Transverse colon (tissue), 4 donors: ENCODE data around the gene ZNF823.

Experiments
- CTCF ChIP-seq, 5 experiments: fragments of 200-600 bp in 3 of 5; fragments of 450-650 bp in 2 of 5; sonication (generic) in 3 of 5; IDR thresholded peaks; 1 replicate in 2 of 5; 2 replicates in 3 of 5; pipeline ENCODE4 v1.5.1; 2016 to 2017; ENCODE audit warnings: antibody characterized with exemption in 5 of 5, inconsistent platforms in 3 of 5, mild to moderate bottlenecking in 2 of 5, moderate library complexity in 1 of 5
- EP300 ChIP-seq: sonication (generic); formaldehyde crosslinking; IDR thresholded peaks from one replicate; pipeline ENCODE4 v1.6.1; 2017; ENCODE audit warnings: antibody characterized with exemption, low read depth
- POLR2A ChIP-seq: fragments of 450-650 bp; IDR thresholded peaks from one replicate; pipeline ENCODE4 v1.6.1; 2016; ENCODE audit warnings: antibody characterized with exemption, mild to moderate bottlenecking, moderate library complexity
- POLR2AphosphoS5 ChIP-seq, 3 donors: sonication (generic); formaldehyde crosslinking; IDR thresholded peaks; one replicate each; pipeline ENCODE4 v1.6.1; 2016; ENCODE audit warnings: antibody characterized with exemption in 3 of 3

- no peak for TF ChIP-seq CTCF (IDR thresholded peaks at IDR 0.05)
- no peak for TF ChIP-seq POLR2A
- no peak for TF ChIP-seq EP300
- no peak for TF ChIP-seq POLR2AphosphoS5 (IDR thresholded peaks at IDR 0.05)
Measured at GRCh38 chr19:11769995-11770394, 31.2 kb upstream of the ZNF823 start.
